WERI-Rb-1 (cell line): ENCODE measurements around the gene PPP1R11.

Experiments used
- DNase-seq: peaks from one replicate; pipeline ENCODE4 v3.0.0-alpha.2; 2020
- H3K27ac ChIP-seq: fragments of 250-450 bp; sonication (Bioruptor Pico); 2 replicates; pipeline ENCODE4 v1.5.1; 2020; ENCODE audit warnings: mild to moderate bottlenecking, moderate library complexity
- H3K27me3 ChIP-seq: fragments of 250-450 bp; sonication (Bioruptor Pico); 2 replicates; pipeline ENCODE4 v1.5.1; 2021; ENCODE audit warnings: mild to moderate bottlenecking, low read depth, moderate library complexity; ENCODE audit not compliant: insufficient read depth, severe bottlenecking
- H3K36me3 ChIP-seq: fragments of 250-450 bp; sonication (Bioruptor Pico); 2 replicates; pipeline ENCODE4 v1.5.1; 2020; ENCODE audit warnings: mild to moderate bottlenecking, moderate library complexity
- H3K4me3 ChIP-seq: 2 replicates; pipeline ENCODE4 v1.5.1; 2011; ENCODE audit warnings: low read depth, mild to moderate bottlenecking, control low read depth, low read length
- H3K9me3 ChIP-seq: fragments of 250-450 bp; sonication (Bioruptor Pico); 2 replicates; pipeline ENCODE4 v1.5.1; 2021; ENCODE audit warnings: mild to moderate bottlenecking, moderate library complexity; ENCODE audit not compliant: severe bottlenecking
- CTCF ChIP-seq: IDR thresholded peaks from 2 replicates; pipeline ENCODE4 v1.5.1; 2011; ENCODE audit warnings: low read depth, mild to moderate bottlenecking, control low read depth, inconsistent platforms, low read length

The PPP1R11 gene

GRCh38 chr6:30053682-30054081, 13.3 kb upstream of the PPP1R11 start:
- no peaks in the 10 kb centered on the region for H3K27me3 ChIP-seq
- no peaks in the 10 kb centered on the region for H3K9me3 ChIP-seq
- H3K36me3 ChIP-seq: peaks cover 3% of the 10 kb centered on the region; the same call in 1 of the 2 replicates
- no peak overlapping the region for H3K27ac ChIP-seq
- DNase-seq: no peak
- TF ChIP-seq CTCF: no peak
- no peak overlapping the region for H3K4me3 ChIP-seq

- peaks cover 3% of the 10 kb centered on the region for H3K36me3 ChIP-seq
- TF ChIP-seq CTCF: no peak
- no peak overlapping the region for H3K4me3 ChIP-seq
- DNase-seq: no peak
- no peaks in the 10 kb centered on the region for H3K9me3 ChIP-seq
- no peaks in the 10 kb centered on the region for H3K27me3 ChIP-seq
- H3K27ac ChIP-seq: no peak overlapping the region
Measured at GRCh38 chr6:30055513-30055912, 11.5 kb upstream of the PPP1R11 start.

GRCh38 chr6:30060606-30061091, 6.3 kb upstream of the PPP1R11 start:
- peak; percentile 45 for DNase-seq

GRCh38 chr6:30061092-30061857, 5.7 kb upstream of the PPP1R11 start, which contains the start of gene POLR1H:
POLR1H (plus strand) TSS chr6:30061265; CDS start chr6:30061525, 260 bp downstream.
- no peaks in the 10 kb centered on the region for H3K9me3 ChIP-seq
- H3K27me3 ChIP-seq: no peaks in the 10 kb centered on the region
- peak within 1 kb of the TSS; percentile 88 for H3K4me3 ChIP-seq
- peak; percentile 98 for DNase-seq
- peaks cover 17% of the 10 kb centered on the region for H3K36me3 ChIP-seq
- peak within 1 kb of the TSS; percentile 82 for H3K27ac ChIP-seq
- 0 out of 2 replicates have a peak, but pooled peaks have one; percentile 0 for TF ChIP-seq CTCF

More at GRCh38 chr6:30060606-30061091, 6.3 kb upstream of the PPP1R11 start:
- Histone ChIP-seq H3K36me3 (peaks cover 17% of the 10 kb centered on the region), H3K27me3 (no peaks in the 10 kb centered on the region), H3K27ac (peak overlapping the region; percentile 82), H3K4me3 (peak overlapping the region; percentile 88), H3K9me3 (no peaks in the 10 kb centered on the region)
- no peak for TF ChIP-seq CTCF

GRCh38 chr6:30061858-30062458, 5.0 kb upstream of the PPP1R11 start:
- Histone ChIP-seq H3K27me3 (no peaks in the 10 kb centered on the region), H3K4me3 (peak overlapping the region; percentile 88), H3K27ac (peak overlapping the region; percentile 82), H3K9me3 (no peaks in the 10 kb centered on the region), H3K36me3 (peaks cover 16% of the 10 kb centered on the region)
- peak; percentile 20 for DNase-seq
- no peak for TF ChIP-seq CTCF
